Stimulated activated CD4-positive, alpha-beta T cell treated with anti-CD3 and anti-CD28 coated beads, TNF-alpha, amount 100 ng/mL, for 48 hours (primary cell): Measurements from ENCODE around the gene AGR3.
A peak's percentile ranks its signal among the peaks of the same experiment; 100 is the strongest.

Experiments
- DNase-seq, 3 donors: peaks; one replicate each; pipeline ENCODE4 v3.0.0-alpha.2; 2020; ENCODE audit warnings: low read depth in 3 of 3

Gene AGR3

GRCh38 chr7:16881844-16882243, at the start of gene AGR3:
TSS of gene AGR3 (minus strand) at chr7:16881983. CDS start at chr7:16878618, 3,365 bp downstream.
- DNase-seq: no peak

GRCh38 chr7:16930946-16931345, 49.2 kb upstream of the AGR3 start:
- no peak for DNase-seq

- DNase-seq: no peak
Measured at GRCh38 chr7:16929146-16929762, 47.5 kb upstream of the AGR3 start.

GRCh38 chr7:16926861-16927260, 45.1 kb upstream of the AGR3 start:
- no peak for DNase-seq

- DNase-seq: no peak
Measured at GRCh38 chr7:16926283-16926682, 44.5 kb upstream of the AGR3 start.

- DNase-seq: no peak
Measured at GRCh38 chr7:16925609-16926008, 43.8 kb upstream of the AGR3 start.

- peak in 1 of 3 donors; percentile 3 for DNase-seq
Measured at GRCh38 chr7:16923019-16923418, 41.2 kb upstream of the AGR3 start.

- no peak for DNase-seq
Measured at GRCh38 chr7:16921644-16922257, 40.0 kb upstream of the AGR3 start.

GRCh38 chr7:16921151-16921550, 39.4 kb upstream of the AGR3 start:
- DNase-seq: no peak

- no peak for DNase-seq
Measured at GRCh38 chr7:16919440-16919839, 37.7 kb upstream of the AGR3 start.

- no peak for DNase-seq
Measured at GRCh38 chr7:16918288-16918895, 36.6 kb upstream of the AGR3 start.

GRCh38 chr7:16916738-16917137, 35.0 kb upstream of the AGR3 start:
- DNase-seq: no peak

- no peak for DNase-seq
Measured at GRCh38 chr7:16916105-16916639, 34.4 kb upstream of the AGR3 start.

- no peak for DNase-seq
Measured at GRCh38 chr7:16915405-16915804, 33.6 kb upstream of the AGR3 start.

- no peak for DNase-seq
Measured at GRCh38 chr7:16914771-16915170, 33.0 kb upstream of the AGR3 start.

GRCh38 chr7:16913643-16914042, 31.9 kb upstream of the AGR3 start:
- no peak for DNase-seq

GRCh38 chr7:16912540-16912939, 30.8 kb upstream of the AGR3 start:
- no peak for DNase-seq

- no peak for DNase-seq
Measured at GRCh38 chr7:16908561-16908960, 26.8 kb upstream of the AGR3 start.

- no peak for DNase-seq
Measured at GRCh38 chr7:16905300-16906044, 23.7 kb upstream of the AGR3 start.

GRCh38 chr7:16904076-16904475, 22.3 kb upstream of the AGR3 start:
- DNase-seq: no peak

- no peak for DNase-seq
Measured at GRCh38 chr7:16900209-16900768, 18.5 kb upstream of the AGR3 start.
